MCF 10A (cell line): ENCODE results near the gene PALM. TPM values are rescaled to one million over a fixed set of nuclear protein-coding genes. Genes with fewer than 3 reads are reported as not detected.

ENCODE experiments used
- BruUV-seq: library from RNA; stranded (reverse); fragments of 400-500 nt; replicated peaks from 2 replicates; lab custom pipeline; 2021; lab: Mats Ljungman, UMichigan
- CTCF ChIA-PET: fragments of 300-600 bp; sonication (Branson Sonifier 250); formaldehyde crosslinking; extraction: SDS; loops from one replicate; lab custom pipeline; 2021; ENCODE audit warnings: antibody characterized with exemption, inconsistent platforms; lab: Yijun Ruan, JAX
- POLR2A ChIA-PET: fragments of 300-600, 350-650 bp; sonication (Branson Sonifier 250); formaldehyde crosslinking; extraction: SDS; loops from one replicate; lab custom pipeline; 2020; ENCODE audit warnings: antibody characterized with exemption, inconsistent platforms; lab: Yijun Ruan, JAX
- DNase-seq: peaks from one replicate; pipeline ENCODE4 v3.0.0-alpha.2; 2018; ENCODE audit not compliant: unreplicated experiment
- H3K27ac Mint-ChIP-seq: one replicate; pipeline ENCODE4 v1.8.0; 2022; ENCODE audit warnings: mild to moderate bottlenecking, low read depth, mixed read lengths; ENCODE audit not compliant: unreplicated experiment
- H3K27me3 Mint-ChIP-seq: one replicate; pipeline ENCODE4 v1.8.0; 2022; ENCODE audit warnings: mixed read lengths; ENCODE audit not compliant: insufficient read depth, unreplicated experiment
- H3K36me3 Mint-ChIP-seq: one replicate; pipeline ENCODE4 v1.8.0; 2022; ENCODE audit warnings: mild to moderate bottlenecking, moderate library complexity, mixed read lengths; ENCODE audit not compliant: insufficient read depth, unreplicated experiment
- H3K4me1 Mint-ChIP-seq: one replicate; pipeline ENCODE4 v1.8.0; 2022; ENCODE audit warnings: mixed read lengths; ENCODE audit not compliant: insufficient read depth, unreplicated experiment
- H3K4me3 Mint-ChIP-seq: one replicate; pipeline ENCODE4 v1.8.0; 2022; ENCODE audit warnings: mild to moderate bottlenecking, moderate library complexity, mixed read lengths; ENCODE audit not compliant: unreplicated experiment
- H3K9me3 Mint-ChIP-seq: one replicate; pipeline ENCODE4 v1.8.0; 2022; ENCODE audit warnings: mixed read lengths; ENCODE audit not compliant: unreplicated experiment
- intact Hi-C: fragments of 100-400 bp; cut with micrococcal nuclease; formaldehyde crosslinking; loops from 2 replicates; pipeline ENCODE4 v1.14.1; 2022
- total RNA-seq: library from RNA; stranded (reverse); gene quantifications from 2 replicates; pipeline ENCODE4 v1.2.3, GENCODE V29; 2022
- TF ChIP-seq, protein P1 (sequence below): fragments of 200-600 bp; IDR thresholded peaks from one replicate; pipeline ENCODE4 v1.8.0; 2022; ENCODE audit warnings: antibody characterized with exemption, mild to moderate bottlenecking; ENCODE audit not compliant: unreplicated experiment

The PALM gene
- total RNA-seq, 1 experiment from 2014 or later: 0.44 TPM

DNA sequence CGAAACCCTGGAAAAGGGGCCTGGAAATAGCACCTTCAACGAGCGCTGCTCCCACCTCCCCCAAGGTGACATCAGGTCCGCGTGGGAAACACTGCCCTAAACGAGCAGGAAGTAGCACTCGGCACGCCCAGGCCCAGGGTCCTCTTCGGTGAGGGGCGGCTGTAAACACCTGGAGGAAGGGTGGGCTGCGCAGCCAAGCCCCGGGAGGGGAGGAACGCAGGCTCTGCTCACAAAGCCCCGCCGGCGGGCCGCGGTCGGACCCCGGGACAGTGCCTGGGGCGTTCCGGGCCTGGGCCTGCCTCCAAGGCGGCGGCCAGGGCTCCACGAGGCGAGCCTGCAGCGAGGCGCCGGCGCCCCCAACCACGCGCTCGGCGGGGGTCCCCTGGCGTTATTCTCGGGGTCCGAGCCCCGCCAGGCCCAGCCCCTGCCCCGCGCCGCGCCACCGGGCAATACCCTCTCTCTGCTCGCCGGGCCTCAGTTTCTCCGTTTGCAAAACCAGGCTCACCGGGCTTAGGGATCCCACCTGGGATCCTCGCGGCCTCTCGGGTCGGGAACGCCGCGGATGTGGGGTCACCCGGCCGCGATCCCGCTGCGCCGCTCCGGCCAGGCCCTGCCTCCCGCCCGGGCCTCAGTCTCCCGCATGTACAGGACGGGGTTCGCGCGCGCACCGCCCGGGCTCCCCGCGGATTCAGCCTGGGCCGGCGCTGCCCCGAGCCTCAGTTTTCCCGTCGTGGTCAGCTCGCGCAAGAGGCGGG, 46.4 kb upstream of the PALM start:
- intact Hi-C loops: loop anchor here (5.0 kb wide), 1 partner anchor 75 kb away; the partner anchor contains the start of gene HCN2
- no peaks in the 10 kb centered on the region for H3K27me3 Mint-ChIP-seq
- ChIA-PET POLR2A (interaction anchor here (0.6 to 3.3 kb wide), 10 partner anchors 14 to 943 kb away, joined by 3 to 49 read pairs (median 6); partner anchors contain the start of genes CDC34, FSTL3, MISP and UQCR11), CTCF (interaction anchor here (0.8 to 1.8 kb wide), 3 partner anchors 15 to 72 kb away, joined by 3 to 7 read pairs (median 7); no protein-coding TSS in a partner anchor)
- peak; percentile 64 for DNase-seq
- TF ChIP-seq, protein P1, sequence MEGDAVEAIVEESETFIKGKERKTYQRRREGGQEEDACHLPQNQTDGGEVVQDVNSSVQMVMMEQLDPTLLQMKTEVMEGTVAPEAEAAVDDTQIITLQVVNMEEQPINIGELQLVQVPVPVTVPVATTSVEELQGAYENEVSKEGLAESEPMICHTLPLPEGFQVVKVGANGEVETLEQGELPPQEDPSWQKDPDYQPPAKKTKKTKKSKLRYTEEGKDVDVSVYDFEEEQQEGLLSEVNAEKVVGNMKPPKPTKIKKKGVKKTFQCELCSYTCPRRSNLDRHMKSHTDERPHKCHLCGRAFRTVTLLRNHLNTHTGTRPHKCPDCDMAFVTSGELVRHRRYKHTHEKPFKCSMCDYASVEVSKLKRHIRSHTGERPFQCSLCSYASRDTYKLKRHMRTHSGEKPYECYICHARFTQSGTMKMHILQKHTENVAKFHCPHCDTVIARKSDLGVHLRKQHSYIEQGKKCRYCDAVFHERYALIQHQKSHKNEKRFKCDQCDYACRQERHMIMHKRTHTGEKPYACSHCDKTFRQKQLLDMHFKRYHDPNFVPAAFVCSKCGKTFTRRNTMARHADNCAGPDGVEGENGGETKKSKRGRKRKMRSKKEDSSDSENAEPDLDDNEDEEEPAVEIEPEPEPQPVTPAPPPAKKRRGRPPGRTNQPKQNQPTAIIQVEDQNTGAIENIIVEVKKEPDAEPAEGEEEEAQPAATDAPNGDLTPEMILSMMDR: no peak
- peak overlapping the region; percentile 87 for H3K4me3 Mint-ChIP-seq
- H3K4me1 Mint-ChIP-seq: peaks cover 31% of the 10 kb centered on the region
- peaks cover 7% of the 10 kb centered on the region for H3K36me3 Mint-ChIP-seq
- peak overlapping the region; percentile 88 for H3K27ac Mint-ChIP-seq
- no peaks in the 10 kb centered on the region for H3K9me3 Mint-ChIP-seq
- BruUV-seq: no TSS peak

DNA sequence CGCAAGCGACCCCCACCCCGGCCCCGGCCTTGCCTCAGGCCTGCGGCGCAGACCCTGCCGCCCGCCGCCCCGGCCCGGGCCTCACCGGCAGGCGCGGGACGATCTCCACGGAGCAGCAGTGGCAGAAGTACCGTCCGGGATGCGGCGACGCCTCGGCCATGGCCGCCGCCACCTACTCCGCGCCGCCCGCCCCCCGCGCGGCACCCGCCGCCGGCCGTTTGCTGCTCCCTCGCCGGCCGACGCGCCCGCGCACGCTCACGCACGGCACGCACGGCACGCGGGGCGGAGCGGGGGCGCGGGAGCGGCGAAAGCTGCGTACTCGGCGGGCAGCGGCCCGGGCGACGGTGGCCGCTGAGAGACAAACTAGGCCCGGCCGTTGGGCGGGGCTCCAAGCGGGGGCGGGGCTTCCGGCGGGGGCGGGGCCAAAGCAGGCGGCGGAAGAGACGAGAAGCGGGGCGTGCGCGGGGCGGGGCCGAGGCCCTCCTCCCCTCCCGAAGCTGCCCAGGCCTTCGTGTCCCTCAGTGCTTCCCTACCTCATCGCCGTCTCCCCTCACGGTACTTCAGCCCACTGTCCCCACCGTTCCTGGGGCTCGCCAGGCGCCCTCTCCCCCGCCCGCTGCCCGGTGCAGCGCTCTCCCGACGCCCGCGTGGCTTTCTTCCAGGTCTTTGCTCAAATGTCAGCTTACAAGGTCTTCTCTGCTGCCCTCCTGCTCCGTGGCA, 45.6 kb upstream of the PALM start, which contains the start of gene RNF126:
RNF126 (minus strand) TSS at position 253 of the 720 bp plus-strand sequence; CDS start at position 160, 93 bp downstream.
- Mint-ChIP-seq H3K9me3 (no peaks in the 10 kb centered on the region), H3K4me3 (peak within 1 kb of the TSS; percentile 87), H3K27me3 (no peaks in the 10 kb centered on the region), H3K27ac (peak within 1 kb of the TSS; percentile 88), H3K4me1 (peaks cover 31% of the 10 kb centered on the region), H3K36me3 (peaks cover 7% of the 10 kb centered on the region)
- POLR2A ChIA-PET: interaction anchor here (0.6 to 2.2 kb wide), 15 partner anchors 8 to 942 kb away, joined by 3 to 49 read pairs (median 3); partner anchors contain the start of genes FSTL3, MISP, PTBP1 and UQCR11
- TF ChIP-seq, protein P1: no peak
- no TSS peak for BruUV-seq
- intact Hi-C loops: loop anchor here (5.0 kb wide), 1 partner anchor 76 kb away; the partner anchor contains the start of gene HCN2
- DNase-seq: peak; percentile 90
- CTCF ChIA-PET: interaction anchor here (0.7 to 1.8 kb wide), 4 partner anchors 14 to 71 kb away, joined by 3 to 7 read pairs (median 5); no protein-coding TSS in a partner anchor

DNA sequence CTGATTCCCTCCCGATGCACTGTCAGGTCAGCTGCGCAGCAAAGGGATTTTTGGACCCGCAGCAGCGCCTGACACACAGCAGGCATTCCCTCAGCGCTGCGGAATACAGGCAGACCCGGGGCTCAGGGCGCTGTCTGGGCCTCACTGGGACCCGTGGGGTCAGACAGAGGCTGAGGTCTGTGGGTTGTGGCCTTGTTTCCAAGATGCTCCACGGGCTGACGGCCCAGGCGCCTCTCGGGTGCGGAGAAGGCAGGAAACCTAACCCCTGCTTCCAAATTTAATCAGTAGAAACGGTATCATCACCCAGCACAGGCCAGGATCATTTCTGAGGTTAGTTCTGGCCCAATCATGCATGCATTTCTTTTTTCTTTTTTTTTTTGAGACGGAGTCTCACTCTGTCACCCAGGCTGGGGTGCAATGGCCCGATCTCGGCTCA, 45.0 kb upstream of the PALM start:
- H3K27me3 Mint-ChIP-seq: no peaks in the 10 kb centered on the region
- H3K4me3 Mint-ChIP-seq: peak overlapping the region; percentile 87
- no TSS peak for BruUV-seq
- peak overlapping the region; percentile 80 for H3K27ac Mint-ChIP-seq
- peaks cover 7% of the 10 kb centered on the region for H3K36me3 Mint-ChIP-seq
- ChIA-PET CTCF (interaction anchor here (0.7 to 1.8 kb wide), 4 partner anchors 14 to 71 kb away, joined by 3 to 7 read pairs (median 5); no protein-coding TSS in a partner anchor), POLR2A (interaction anchor here (0.6 to 2.2 kb wide), 13 partner anchors 9 to 589 kb away, joined by 3 to 49 read pairs (median 4); partner anchors contain the start of genes FSTL3, MISP and PTBP1)
- peaks cover 31% of the 10 kb centered on the region for H3K4me1 Mint-ChIP-seq
- intact Hi-C loops: loop anchor here (5.0 kb wide), 1 partner anchor 76 kb away; the partner anchor contains the start of gene HCN2
- no peaks in the 10 kb centered on the region for H3K9me3 Mint-ChIP-seq
- TF ChIP-seq, protein P1: no peak
- no peak for DNase-seq
